ENCODE results near the gene RALGAPA1.

Gene RALGAPA1

DNA sequence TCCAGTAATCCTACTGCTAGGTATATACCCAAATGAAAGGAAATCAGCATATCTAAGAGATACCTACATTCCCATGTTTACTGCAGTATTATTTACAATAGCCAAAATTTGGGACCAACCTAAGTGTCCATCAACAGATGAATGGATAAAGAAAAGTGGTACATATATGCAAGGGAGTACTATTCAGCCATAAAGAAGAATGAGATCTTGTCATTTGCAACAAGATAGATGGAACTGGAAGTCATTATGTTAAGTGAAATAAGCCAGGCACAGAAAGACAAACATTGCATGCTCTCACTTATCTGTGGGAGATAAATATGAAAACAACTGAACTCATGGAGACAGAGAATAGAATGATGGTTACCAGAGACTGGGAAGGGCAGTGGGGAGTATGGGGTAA lies 165.6 kb downstream of the RALGAPA1 start:
- Mint-ChIP-seq H3K36me3 (ENCODE audit: low read depth) (peaks cover 79% of the 10 kb centered on the region), H3K27ac (no peak overlapping the region), H3K9me3 (peaks cover 42% of the 10 kb centered on the region), H3K4me3 (no peak overlapping the region), H3K4me1 (no peaks in the 10 kb centered on the region), H3K27me3 (ENCODE audit: low read depth) (peaks cover 2% of the 10 kb centered on the region)
- TF ChIP-seq, protein P1, sequence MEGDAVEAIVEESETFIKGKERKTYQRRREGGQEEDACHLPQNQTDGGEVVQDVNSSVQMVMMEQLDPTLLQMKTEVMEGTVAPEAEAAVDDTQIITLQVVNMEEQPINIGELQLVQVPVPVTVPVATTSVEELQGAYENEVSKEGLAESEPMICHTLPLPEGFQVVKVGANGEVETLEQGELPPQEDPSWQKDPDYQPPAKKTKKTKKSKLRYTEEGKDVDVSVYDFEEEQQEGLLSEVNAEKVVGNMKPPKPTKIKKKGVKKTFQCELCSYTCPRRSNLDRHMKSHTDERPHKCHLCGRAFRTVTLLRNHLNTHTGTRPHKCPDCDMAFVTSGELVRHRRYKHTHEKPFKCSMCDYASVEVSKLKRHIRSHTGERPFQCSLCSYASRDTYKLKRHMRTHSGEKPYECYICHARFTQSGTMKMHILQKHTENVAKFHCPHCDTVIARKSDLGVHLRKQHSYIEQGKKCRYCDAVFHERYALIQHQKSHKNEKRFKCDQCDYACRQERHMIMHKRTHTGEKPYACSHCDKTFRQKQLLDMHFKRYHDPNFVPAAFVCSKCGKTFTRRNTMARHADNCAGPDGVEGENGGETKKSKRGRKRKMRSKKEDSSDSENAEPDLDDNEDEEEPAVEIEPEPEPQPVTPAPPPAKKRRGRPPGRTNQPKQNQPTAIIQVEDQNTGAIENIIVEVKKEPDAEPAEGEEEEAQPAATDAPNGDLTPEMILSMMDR (IDR thresholded peaks at IDR 0.05; ENCODE audit: unreplicated experiment in 3 of 3): no peak

DNA sequence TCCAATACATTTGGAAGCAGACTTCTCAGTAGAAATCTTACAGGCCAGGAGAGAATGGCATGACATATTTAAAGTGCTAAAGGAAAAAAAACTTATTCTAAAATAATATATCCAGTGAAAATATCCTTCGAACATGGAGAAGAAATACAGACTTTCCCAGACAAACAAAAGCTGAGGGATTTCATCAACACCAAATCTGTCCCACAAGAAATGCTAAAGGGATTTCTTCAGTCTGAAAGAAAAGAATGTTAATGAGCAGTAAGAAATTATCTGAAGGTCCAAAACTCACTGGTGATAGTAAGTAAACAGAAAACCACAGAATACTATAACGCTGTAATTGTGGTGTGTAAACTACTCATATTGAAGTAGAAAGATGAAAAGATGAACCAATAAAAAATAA lies 171.2 kb downstream of the RALGAPA1 start:
- H3K9me3 Mint-ChIP-seq: peaks cover 33% of the 10 kb centered on the region
- TF ChIP-seq, protein P1 (IDR thresholded peaks at IDR 0.05; ENCODE audit: unreplicated experiment in 3 of 3): no peak
- H3K36me3 Mint-ChIP-seq (ENCODE audit: low read depth): peaks cover 71% of the 10 kb centered on the region

DNA sequence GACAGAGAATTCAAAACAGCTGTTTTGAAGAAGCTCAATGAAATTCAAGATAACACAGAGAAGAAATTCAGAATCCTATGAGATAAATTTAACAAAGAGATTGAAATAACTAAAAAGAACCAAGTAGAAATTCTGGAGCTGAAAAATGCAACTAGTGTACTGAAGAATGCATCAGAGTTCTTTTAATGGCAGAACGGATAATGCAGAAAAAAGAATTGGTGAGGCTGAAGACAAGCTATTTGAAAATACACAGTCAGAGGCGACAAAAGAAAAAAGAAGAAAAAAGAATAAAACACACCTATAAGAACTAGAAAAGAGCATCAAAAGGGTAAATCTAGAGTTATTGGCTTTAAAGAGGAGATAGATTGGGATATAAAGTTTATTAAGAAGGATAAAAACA lies 171.8 kb downstream of the RALGAPA1 start:
- Mint-ChIP-seq H3K9me3 (peaks cover 28% of the 10 kb centered on the region), H3K36me3 (ENCODE audit: low read depth) (peaks cover 65% of the 10 kb centered on the region), H3K27ac (no peak overlapping the region), H3K27me3 (ENCODE audit: low read depth) (peaks cover 5% of the 10 kb centered on the region), H3K4me3 (no peak overlapping the region), H3K4me1 (no peaks in the 10 kb centered on the region)
- TF ChIP-seq, protein P1 (IDR thresholded peaks at IDR 0.05; ENCODE audit: unreplicated experiment in 3 of 3): no peak

More for the DNA sequence above, 171.2 kb downstream of the RALGAPA1 start:
- no peak overlapping the region for H3K4me3 Mint-ChIP-seq
- H3K27me3 Mint-ChIP-seq (ENCODE audit: low read depth): peaks cover 5% of the 10 kb centered on the region
- no peaks in the 10 kb centered on the region for H3K4me1 Mint-ChIP-seq
- H3K27ac Mint-ChIP-seq: no peak overlapping the region

DNA sequence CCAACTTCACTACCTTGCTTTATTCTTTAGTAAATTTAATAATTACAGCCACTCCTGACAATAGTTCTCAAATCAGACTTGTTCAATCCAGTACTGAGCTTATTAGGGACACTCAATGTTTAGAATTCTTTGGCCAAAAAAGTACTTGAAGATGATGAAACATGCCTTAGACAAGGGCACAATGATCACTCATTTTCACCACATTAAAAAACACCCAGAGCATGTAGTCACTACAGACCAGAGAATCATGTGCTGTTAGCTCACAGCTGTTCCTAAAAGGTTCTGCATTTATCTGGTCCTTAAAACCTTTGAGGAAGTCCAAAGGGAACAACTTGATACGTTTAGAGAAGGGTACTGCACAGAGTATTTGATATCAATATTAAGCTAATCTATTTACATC lies 176.4 kb downstream of the RALGAPA1 start:
- Mint-ChIP-seq H3K36me3 (ENCODE audit: low read depth) (peaks cover 27% of the 10 kb centered on the region), H3K4me3 (no peak overlapping the region), H3K9me3 (peaks cover 6% of the 10 kb centered on the region), H3K27me3 (ENCODE audit: low read depth) (no peaks in the 10 kb centered on the region), H3K4me1 (no peaks in the 10 kb centered on the region), H3K27ac (no peak overlapping the region)
- TF ChIP-seq, protein P1 (IDR thresholded peaks at IDR 0.05; ENCODE audit: unreplicated experiment in 3 of 3): no peak

DNA sequence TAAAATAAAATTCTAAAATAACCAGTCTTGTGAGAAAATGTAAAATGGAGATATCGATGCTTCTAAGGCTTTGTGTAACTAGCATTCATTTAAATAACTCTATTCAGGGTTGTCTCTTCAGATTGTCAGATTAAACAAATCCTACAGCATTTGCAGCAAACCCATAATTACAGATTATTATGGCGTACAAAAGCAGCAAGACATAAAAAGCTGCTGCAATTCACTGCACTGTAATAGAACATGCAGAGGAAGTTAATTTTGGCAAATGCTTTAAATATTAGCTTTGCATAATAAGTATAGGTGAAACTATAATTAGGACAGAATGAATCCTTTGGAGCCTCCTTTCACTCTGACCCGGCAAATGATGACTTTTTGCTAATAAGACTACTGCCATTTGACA lies 176.8 kb downstream of the RALGAPA1 start:
- Mint-ChIP-seq H3K36me3 (ENCODE audit: low read depth) (peaks cover 26% of the 10 kb centered on the region), H3K9me3 (peaks cover 5% of the 10 kb centered on the region), H3K4me1 (no peaks in the 10 kb centered on the region), H3K27ac (no peak overlapping the region), H3K27me3 (ENCODE audit: low read depth) (no peaks in the 10 kb centered on the region), H3K4me3 (no peak overlapping the region)
- TF ChIP-seq, protein P1 (IDR thresholded peaks at IDR 0.05; ENCODE audit: unreplicated experiment in 3 of 3): no peak

DNA sequence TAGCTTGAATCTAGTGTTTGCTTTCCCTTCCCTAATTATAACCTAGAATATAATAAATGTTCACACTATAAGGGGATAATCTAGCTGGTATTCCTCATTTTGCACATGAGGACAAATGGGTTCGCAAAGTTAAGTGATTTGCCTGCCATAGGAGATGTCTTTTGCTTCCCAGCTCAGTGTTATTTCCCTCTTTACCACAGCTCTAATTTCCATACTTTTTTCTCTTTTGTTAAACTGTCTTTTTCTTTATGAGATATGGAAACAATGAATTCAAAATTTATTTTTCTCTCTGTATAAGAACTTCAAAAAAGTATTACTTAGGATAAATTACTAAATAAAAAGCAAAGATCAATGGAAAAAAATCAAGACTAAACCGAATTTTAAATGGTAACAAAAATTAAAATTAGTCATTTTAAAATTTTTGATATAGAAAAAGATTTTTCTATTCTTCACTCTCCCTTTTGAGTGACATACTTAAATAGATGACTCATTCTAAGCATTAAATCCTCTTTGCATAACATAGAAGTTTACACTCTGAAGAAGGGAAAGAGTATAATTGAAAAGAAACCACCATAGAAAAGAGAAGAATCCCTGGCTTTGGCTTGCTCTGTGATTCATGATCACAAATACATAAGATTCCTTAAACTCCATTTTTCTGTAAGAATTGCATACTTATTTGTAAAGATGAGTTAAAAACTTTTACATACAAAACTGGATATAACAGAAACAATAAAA lies 177.9 kb downstream of the RALGAPA1 start:
- peaks cover 20% of the 10 kb centered on the region for H3K36me3 Mint-ChIP-seq (ENCODE audit: low read depth)
- H3K9me3 Mint-ChIP-seq: no peaks in the 10 kb centered on the region
- H3K27ac Mint-ChIP-seq: no peak overlapping the region
- no peak overlapping the region for H3K4me3 Mint-ChIP-seq
- H3K27me3 Mint-ChIP-seq (ENCODE audit: low read depth): no peaks in the 10 kb centered on the region
- TF ChIP-seq, protein P1 (IDR thresholded peaks at IDR 0.05; ENCODE audit: unreplicated experiment in 3 of 3): no peak
- no peaks in the 10 kb centered on the region for H3K4me1 Mint-ChIP-seq

All from nephron (organoid).